ENCODE measurements around the gene EPC1.

DNA sequence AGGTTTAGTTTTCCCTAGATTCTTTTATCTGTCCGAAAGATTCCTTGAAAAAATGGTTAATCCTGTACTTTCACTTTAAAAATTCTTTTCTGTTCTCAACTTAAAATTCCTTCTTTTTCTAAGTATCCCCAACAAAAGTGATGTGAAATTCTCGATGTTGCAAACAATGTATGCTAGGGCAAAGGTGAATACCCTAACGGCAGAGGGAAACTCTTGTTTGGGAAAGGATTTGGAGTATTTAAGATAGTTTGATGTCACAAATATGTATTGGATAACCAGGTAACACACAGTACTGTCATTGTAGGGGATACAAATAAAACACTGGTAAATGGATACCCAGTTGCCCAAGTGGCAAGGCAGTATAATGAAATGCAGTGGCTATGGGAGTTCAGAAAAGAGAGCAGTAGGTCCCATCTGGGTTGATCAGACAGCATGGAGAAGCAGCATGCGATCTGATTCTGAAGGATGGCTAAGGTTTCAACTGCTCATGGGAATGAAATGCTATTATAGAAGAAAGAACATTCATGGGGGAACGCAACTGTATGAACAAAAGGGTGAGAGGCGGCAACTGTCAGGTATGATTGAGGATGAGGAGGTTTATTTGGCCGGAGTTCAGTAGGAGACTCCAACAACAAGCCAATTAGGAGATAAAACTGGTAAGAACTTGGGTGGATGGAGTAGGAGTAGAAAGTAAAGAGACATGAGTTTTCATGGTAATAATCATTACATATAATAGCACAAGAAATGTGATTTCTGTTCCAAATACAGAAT is 3.2 kb upstream of the EPC1 start:
- TF ChIP-seq, protein P1, sequence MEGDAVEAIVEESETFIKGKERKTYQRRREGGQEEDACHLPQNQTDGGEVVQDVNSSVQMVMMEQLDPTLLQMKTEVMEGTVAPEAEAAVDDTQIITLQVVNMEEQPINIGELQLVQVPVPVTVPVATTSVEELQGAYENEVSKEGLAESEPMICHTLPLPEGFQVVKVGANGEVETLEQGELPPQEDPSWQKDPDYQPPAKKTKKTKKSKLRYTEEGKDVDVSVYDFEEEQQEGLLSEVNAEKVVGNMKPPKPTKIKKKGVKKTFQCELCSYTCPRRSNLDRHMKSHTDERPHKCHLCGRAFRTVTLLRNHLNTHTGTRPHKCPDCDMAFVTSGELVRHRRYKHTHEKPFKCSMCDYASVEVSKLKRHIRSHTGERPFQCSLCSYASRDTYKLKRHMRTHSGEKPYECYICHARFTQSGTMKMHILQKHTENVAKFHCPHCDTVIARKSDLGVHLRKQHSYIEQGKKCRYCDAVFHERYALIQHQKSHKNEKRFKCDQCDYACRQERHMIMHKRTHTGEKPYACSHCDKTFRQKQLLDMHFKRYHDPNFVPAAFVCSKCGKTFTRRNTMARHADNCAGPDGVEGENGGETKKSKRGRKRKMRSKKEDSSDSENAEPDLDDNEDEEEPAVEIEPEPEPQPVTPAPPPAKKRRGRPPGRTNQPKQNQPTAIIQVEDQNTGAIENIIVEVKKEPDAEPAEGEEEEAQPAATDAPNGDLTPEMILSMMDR (IDR thresholded peaks at IDR 0.05), result no peak
- no peak for TF ChIP-seq POLR2A (IDR thresholded peaks at IDR 0.05)
